Testis (tissue), 5 donors: ENCODE results near the gene PLIN5. TPM values are rescaled to one million over a fixed set of nuclear protein-coding genes. Genes with fewer than 3 reads are reported as not detected.
A peak's percentile ranks its signal among the peaks of the same experiment; 100 is the strongest.

Experiments
- DNase-seq: peaks from one replicate; pipeline ENCODE4 v3.0.0-alpha.2; 2019
- H3K27ac ChIP-seq, 2 donors: fragments of 200-600 bp; sonication (generic); one replicate each; pipeline ENCODE4 v1.5.1; 2019
- H3K27me3 ChIP-seq: fragments of 200-600 bp; sonication (generic); one replicate; pipeline ENCODE4 v1.5.1; 2019
- H3K36me3 ChIP-seq: fragments of 200-600 bp; sonication (generic); one replicate; pipeline ENCODE4 v1.5.1; 2017; ENCODE audit warnings: low read depth; ENCODE audit errors: missing control alignments
- H3K4me1 ChIP-seq: fragments of 200-600 bp; sonication (generic); one replicate; pipeline ENCODE4 v1.5.1; 2019
- H3K4me3 ChIP-seq, 2 donors: fragments of 200-600 bp; sonication (generic); one replicate each; pipeline ENCODE4 v1.5.1; 2017 to 2019
- H3K9me3 ChIP-seq: fragments of 200-600 bp; sonication (generic); one replicate; pipeline ENCODE4 v1.5.1; 2017
- CTCF ChIP-seq, 3 experiments: fragments of 450-650 bp in 2 of 3; fragments of 200-600 bp in 1 of 3; sonication (generic) in 1 of 3; IDR thresholded peaks; one replicate each; pipeline ENCODE4 v1.5.1; 2016 to 2019; ENCODE audit warnings: antibody characterized with exemption in 3 of 3, mild to moderate bottlenecking in 2 of 3, moderate library complexity in 1 of 3
- POLR2A ChIP-seq: fragments of 450-650 bp; IDR thresholded peaks from one replicate; pipeline ENCODE4 v1.6.1; 2017; ENCODE audit warnings: antibody characterized with exemption, mild to moderate bottlenecking, moderate library complexity
- WGBS, 2 donors: methylation state at CpG; one replicate each; pipeline ENCODE4 v1.1.5; 2018; 5-methylcytosine and 5-hydroxymethylcytosine counted together
- intact Hi-C: fragments of 100-400 bp; cut with DNase I; formaldehyde crosslinking; loops from one replicate; pipeline ENCODE4 v1.15.1; 2023; ENCODE audit warnings: low total_unique reads
- long read RNA-seq, 2 donors: transcript quantifications; one replicate each; lab custom pipeline, GENCODE V29; 2026
- polyA plus RNA-seq: library from polyadenylated mRNA; stranded (reverse); fragments of 350-450 nt; fragmentation: Illumina TruSeq; extraction: RNeasy Lipid Tissue Mini Kit (QIAGEN cat#74804); gene quantifications from one replicate; pipeline ENCODE4 v1.2.3, GENCODE V29; 2014; ENCODE audit warnings: low read depth, low replicate concordance; ENCODE audit not compliant: insufficient read depth
- total RNA-seq, 2 donors: library from RNA; depleted of rRNA; stranded (reverse); fragments of >200 nt; gene quantifications; one replicate each; pipeline ENCODE4 v1.2.3, GENCODE V29; 2016

PLIN5 gene
- total RNA-seq (1 to 10 TPM; 7.4 to 8.5 TPM), polyA plus RNA-seq (3.8 TPM)
- long read RNA-seq, donor 1 = 0 reads
- long read RNA-seq, donor 2 = 0 reads

- TF ChIP-seq CTCF (IDR thresholded peaks at IDR 0.05) = no peak
- no peak for TF ChIP-seq POLR2A
- Histone ChIP-seq H3K9me3 (no peaks in the 10 kb centered on the region), H3K4me3 (peak within 1 kb of the TSS; percentile 5 to 36), H3K36me3 (no peaks in the 10 kb centered on the region), H3K27ac (no peak within 1 kb of the TSS), H3K4me1 (peaks cover 3% of the 10 kb centered on the region), H3K27me3 (no peaks in the 10 kb centered on the region)
- DNase-seq = peak; percentile 89
- intact Hi-C loops = no loop called here
- 6 to 9% methylated on average over 8 to 32 of the region's 49 CpGs for WGBS, 2 donors
Observed at GRCh38 chr19:4534836-4535658, at the start of gene PLIN5. PLIN5 (minus strand) TSS chr19:4535224; CDS start chr19:4534074, 1,150 bp downstream.

GRCh38 chr19:4583961-4584669 is 49.1 kb upstream of the PLIN5 start:
- no peak for TF ChIP-seq CTCF (IDR thresholded peaks at IDR 0.05)
- no peak for TF ChIP-seq POLR2A
- Histone ChIP-seq H3K27me3 (no peaks in the 10 kb centered on the region), H3K9me3 (no peaks in the 10 kb centered on the region), H3K4me1 (peaks cover 14% of the 10 kb centered on the region), H3K36me3 (no peaks in the 10 kb centered on the region), H3K4me3 (peak overlapping the region; percentile 22 to 46), H3K27ac (no peak overlapping the region)
- intact Hi-C loops = no loop called here
- peak; percentile 57 for DNase-seq
- WGBS, 2 donors = 0 to 3% methylated on average over 1 to 29 of the region's 49 CpGs

GRCh38 chr19:4582980-4583842 is 48.2 kb upstream of the PLIN5 start:
- peaks cover 14% of the 10 kb centered on the region for H3K4me1 ChIP-seq
- DNase-seq = peak; percentile 27
- TF ChIP-seq POLR2A (no peak), CTCF (IDR thresholded peaks at IDR 0.05) (no peak)
- H3K27ac ChIP-seq = no peak overlapping the region
- intact Hi-C loops = no loop called here
- no peaks in the 10 kb centered on the region for H3K9me3 ChIP-seq
- 56 to 80% methylated on average over 9 to 16 of the region's 16 CpGs for WGBS, 2 donors
- no peaks in the 10 kb centered on the region for H3K27me3 ChIP-seq
- H3K36me3 ChIP-seq = no peaks in the 10 kb centered on the region
- H3K4me3 ChIP-seq = no peak overlapping the region

- peaks cover 14% of the 10 kb centered on the region for H3K4me1 ChIP-seq
- 16 to 22% methylated on average over 10 to 28 of the region's 57 CpGs for WGBS, 2 donors
- H3K27me3 ChIP-seq = no peaks in the 10 kb centered on the region
Observed at GRCh38 chr19:4581666-4582553, 46.9 kb upstream of the PLIN5 start.

More at GRCh38 chr19:4581666-4582553, 46.9 kb upstream of the PLIN5 start:
- Histone ChIP-seq H3K36me3 (no peaks in the 10 kb centered on the region), H3K4me3 (no peak overlapping the region), H3K27ac (no peak overlapping the region), H3K9me3 (no peaks in the 10 kb centered on the region)
- intact Hi-C loops = no loop called here
- DNase-seq = no peak
- TF ChIP-seq CTCF (IDR thresholded peaks at IDR 0.05) (no peak), POLR2A (no peak)
